Measurements from ENCODE around the gene PLXNB3.

- TF ChIP-seq ZNF335 (tag by site-specific recombination; conservative IDR thresholded peaks at IDR 0.05), result no peak
- TF ChIP-seq CTCF (tag by site-specific recombination; IDR thresholded peaks at IDR 0.05), result no peak
- TF ChIP-seq YY1 (tag by site-specific recombination; IDR thresholded peaks at IDR 0.05), result no peak
- TF ChIP-seq HOXA7 (CRISPR knock-in tag; IDR thresholded peaks at IDR 0.05; ENCODE audit: borderline replicate concordance), result no peak
- TF ChIP-seq RBAK (tag by site-specific recombination; IDR thresholded peaks at IDR 0.05), result no peak
- TF ChIP-seq PATZ1 (tag by site-specific recombination; IDR thresholded peaks at IDR 0.05), result no peak
- no peak for TF ChIP-seq ZNF311 (tag by site-specific recombination; IDR thresholded peaks at IDR 0.05; ENCODE audit: borderline replicate concordance)
- no peak for TF ChIP-seq ZXDB (tag by site-specific recombination; IDR thresholded peaks at IDR 0.05)
- TF ChIP-seq ZNF610 (tag by site-specific recombination; IDR thresholded peaks at IDR 0.05; ENCODE audit: borderline replicate concordance), result no peak
- no peak for TF ChIP-seq ZBTB26 (tag by site-specific recombination; optimal IDR thresholded peaks at IDR 0.05)
- TF ChIP-seq ZNF792 (tag by site-specific recombination; IDR thresholded peaks at IDR 0.05), result no peak
- TF ChIP-seq, protein P1, sequence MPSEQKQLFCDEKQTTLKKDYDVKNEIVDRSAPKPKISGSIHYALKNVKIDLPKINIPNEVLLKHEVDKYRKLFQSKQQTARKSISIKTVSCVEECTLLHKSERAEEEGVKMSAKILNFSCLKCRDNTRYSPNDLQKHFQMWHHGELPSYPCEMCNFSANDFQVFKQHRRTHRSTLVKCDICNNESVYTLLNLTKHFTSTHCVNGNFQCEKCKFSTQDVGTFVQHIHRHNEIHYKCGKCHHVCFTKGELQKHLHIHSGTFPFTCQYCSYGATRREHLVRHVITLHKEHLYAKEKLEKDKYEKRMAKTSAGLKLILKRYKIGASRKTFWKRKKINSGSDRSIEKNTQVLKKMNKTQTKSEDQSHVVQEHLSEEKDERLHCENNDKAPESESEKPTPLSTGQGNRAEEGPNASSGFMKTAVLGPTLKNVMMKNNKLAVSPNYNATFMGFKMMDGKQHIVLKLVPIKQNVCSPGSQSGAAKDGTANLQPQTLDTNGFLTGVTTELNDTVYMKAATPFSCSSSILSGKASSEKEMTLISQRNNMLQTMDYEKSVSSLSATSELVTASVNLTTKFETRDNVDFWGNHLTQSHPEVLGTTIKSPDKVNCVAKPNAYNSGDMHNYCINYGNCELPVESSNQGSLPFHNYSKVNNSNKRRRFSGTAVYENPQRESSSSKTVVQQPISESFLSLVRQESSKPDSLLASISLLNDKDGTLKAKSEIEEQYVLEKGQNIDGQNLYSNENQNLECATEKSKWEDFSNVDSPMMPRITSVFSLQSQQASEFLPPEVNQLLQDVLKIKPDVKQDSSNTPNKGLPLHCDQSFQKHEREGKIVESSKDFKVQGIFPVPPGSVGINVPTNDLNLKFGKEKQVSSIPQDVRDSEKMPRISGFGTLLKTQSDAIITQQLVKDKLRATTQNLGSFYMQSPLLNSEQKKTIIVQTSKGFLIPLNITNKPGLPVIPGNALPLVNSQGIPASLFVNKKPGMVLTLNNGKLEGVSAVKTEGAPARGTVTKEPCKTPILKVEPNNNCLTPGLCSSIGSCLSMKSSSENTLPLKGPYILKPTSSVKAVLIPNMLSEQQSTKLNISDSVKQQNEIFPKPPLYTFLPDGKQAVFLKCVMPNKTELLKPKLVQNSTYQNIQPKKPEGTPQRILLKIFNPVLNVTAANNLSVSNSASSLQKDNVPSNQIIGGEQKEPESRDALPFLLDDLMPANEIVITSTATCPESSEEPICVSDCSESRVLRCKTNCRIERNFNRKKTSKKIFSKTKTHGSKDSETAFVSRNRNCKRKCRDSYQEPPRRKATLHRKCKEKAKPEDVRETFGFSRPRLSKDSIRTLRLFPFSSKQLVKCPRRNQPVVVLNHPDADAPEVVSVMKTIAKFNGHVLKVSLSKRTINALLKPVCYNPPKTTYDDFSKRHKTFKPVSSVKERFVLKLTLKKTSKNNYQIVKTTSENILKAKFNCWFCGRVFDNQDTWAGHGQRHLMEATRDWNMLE (tag by site-specific recombination; conservative IDR thresholded peaks at IDR 0.05; ENCODE audit: low read depth), result no peak
- TF ChIP-seq KLF16 (tag by site-specific recombination; IDR thresholded peaks at IDR 0.05), result no peak
Observed at GRCh38 chrX:153820601-153821000, 56.6 kb downstream of the PLXNB3 start.
